PFSK-1 (cell line): ENCODE measurements around the gene CES3.

Experiments used
- POLR2AphosphoS5 ChIP-seq: IDR thresholded peaks from 2 replicates; pipeline ENCODE4 v1.6.1; 2012; ENCODE audit warnings: low read depth, mild to moderate bottlenecking, control low read depth, low read length, moderate library complexity
- SIN3A ChIP-seq: IDR thresholded peaks from 2 replicates; pipeline ENCODE4 v1.6.1; 2012; ENCODE audit warnings: mild to moderate bottlenecking, low read length, moderate library complexity, borderline replicate concordance; ENCODE audit not compliant: insufficient read depth
- TAF1 ChIP-seq: IDR thresholded peaks from 2 replicates; pipeline ENCODE4 v1.6.1; 2012; ENCODE audit warnings: low read length, control low read depth, borderline replicate concordance; ENCODE audit not compliant: insufficient read depth
- TF ChIP-seq, protein P1 (sequence below), 2 experiments: IDR thresholded peaks; 2 replicates each; pipeline versions ENCODE4 v1.6.1 to v1.8.0; 2011 to 2012; ENCODE audit warnings: low read depth in 2 of 2, low read length in 2 of 2, control low read depth in 1 of 2, inconsistent platforms in 1 of 2, mild to moderate bottlenecking in 1 of 2, moderate library complexity in 1 of 2; ENCODE audit not compliant: insufficient read depth in 1 of 2

DNA sequence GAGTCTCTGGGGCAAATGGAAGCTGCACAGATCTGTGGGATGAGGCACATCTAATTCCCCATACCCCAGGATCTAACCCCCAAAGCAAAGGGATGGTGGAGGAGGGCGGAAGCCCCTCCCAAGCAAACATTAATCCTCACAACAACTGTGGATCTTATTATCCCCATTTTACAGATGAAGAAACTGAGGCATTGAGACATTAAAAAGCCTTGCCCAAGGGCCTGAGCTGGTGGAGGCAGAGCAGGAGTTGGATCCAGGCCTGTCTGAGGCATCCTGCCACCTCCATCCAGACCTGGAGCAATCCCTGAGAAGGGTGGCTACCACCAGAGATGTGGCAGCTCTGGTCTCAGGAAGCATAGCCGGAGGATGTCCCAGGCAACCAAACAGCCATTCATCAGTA is 50.2 kb downstream of the CES3 start:
- TF ChIP-seq SIN3A (no peak), POLR2AphosphoS5 (no peak), TAF1 (no peak)
- TF ChIP-seq, protein P1, sequence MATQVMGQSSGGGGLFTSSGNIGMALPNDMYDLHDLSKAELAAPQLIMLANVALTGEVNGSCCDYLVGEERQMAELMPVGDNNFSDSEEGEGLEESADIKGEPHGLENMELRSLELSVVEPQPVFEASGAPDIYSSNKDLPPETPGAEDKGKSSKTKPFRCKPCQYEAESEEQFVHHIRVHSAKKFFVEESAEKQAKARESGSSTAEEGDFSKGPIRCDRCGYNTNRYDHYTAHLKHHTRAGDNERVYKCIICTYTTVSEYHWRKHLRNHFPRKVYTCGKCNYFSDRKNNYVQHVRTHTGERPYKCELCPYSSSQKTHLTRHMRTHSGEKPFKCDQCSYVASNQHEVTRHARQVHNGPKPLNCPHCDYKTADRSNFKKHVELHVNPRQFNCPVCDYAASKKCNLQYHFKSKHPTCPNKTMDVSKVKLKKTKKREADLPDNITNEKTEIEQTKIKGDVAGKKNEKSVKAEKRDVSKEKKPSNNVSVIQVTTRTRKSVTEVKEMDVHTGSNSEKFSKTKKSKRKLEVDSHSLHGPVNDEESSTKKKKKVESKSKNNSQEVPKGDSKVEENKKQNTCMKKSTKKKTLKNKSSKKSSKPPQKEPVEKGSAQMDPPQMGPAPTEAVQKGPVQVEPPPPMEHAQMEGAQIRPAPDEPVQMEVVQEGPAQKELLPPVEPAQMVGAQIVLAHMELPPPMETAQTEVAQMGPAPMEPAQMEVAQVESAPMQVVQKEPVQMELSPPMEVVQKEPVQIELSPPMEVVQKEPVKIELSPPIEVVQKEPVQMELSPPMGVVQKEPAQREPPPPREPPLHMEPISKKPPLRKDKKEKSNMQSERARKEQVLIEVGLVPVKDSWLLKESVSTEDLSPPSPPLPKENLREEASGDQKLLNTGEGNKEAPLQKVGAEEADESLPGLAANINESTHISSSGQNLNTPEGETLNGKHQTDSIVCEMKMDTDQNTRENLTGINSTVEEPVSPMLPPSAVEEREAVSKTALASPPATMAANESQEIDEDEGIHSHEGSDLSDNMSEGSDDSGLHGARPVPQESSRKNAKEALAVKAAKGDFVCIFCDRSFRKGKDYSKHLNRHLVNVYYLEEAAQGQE (IDR thresholded peaks at IDR 0.05; ENCODE audit: insufficient read depth in 1 of 2, low read depth in 2 of 2, low read length in 2 of 2) = no peak
